Measurements from ENCODE around the gene TFCP2. TPM values are rescaled to one million over a fixed set of nuclear protein-coding genes. Genes with fewer than 3 reads are reported as not detected.

The TFCP2 gene
- total and polyA plus RNA-seq, 2 of the 13 experiments (the other 11 are each of a cell fraction or from before 2014, with no cell fraction given), result 7.6 to 10.0 TPM

DNA sequence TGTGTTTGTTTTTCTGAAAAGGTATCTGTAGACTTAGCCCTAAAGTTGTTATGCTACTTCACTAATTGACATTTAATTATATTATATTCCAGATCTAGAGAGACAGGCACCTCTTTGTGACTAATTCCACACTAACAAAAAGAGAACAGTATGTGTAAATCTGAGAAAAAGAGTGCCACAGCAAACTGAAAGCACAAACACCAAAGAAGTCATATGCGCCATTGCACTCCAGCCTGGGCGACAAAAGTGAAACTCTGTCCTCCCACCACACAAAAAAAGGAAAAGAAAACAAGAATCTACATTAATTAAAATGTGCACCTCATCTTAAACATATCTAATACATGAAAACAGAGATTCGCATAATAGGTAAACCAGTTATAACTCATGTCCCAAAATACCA is 85.1 kb downstream of the TFCP2 start:
- H3K27me3 ChIP-seq (ENCODE audit: control insufficient read depth in 1 of 2, insufficient read depth in 2 of 2, low read length in 2 of 2), result no peaks in the 10 kb centered on the region
- H3K27ac ChIP-seq (ENCODE audit: extremely low read length, insufficient read depth, low read length), result no peak overlapping the region
- in situ Hi-C loops (cut with HindIII; ENCODE audit: extremely low pct_ligation_motif_present, low pct_unique_long_range_greater_than_20kb) (no loop called here), intact Hi-C loops (cut with micrococcal nuclease; ENCODE audit: unreplicated experiment) (no loop called here)
- no peaks in the 10 kb centered on the region for H3K79me2 ChIP-seq (ENCODE audit: insufficient read depth, low read length)
- H3K9me3 ChIP-seq (ENCODE audit: low read length), result no peaks in the 10 kb centered on the region
- TF ChIP-seq, protein P1, sequence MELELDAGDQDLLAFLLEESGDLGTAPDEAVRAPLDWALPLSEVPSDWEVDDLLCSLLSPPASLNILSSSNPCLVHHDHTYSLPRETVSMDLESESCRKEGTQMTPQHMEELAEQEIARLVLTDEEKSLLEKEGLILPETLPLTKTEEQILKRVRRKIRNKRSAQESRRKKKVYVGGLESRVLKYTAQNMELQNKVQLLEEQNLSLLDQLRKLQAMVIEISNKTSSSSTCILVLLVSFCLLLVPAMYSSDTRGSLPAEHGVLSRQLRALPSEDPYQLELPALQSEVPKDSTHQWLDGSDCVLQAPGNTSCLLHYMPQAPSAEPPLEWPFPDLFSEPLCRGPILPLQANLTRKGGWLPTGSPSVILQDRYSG (CRISPR knock-in tag; IDR thresholded peaks at IDR 0.05), result no peak
- TF ChIP-seq TARDBP (CRISPR knock-in tag; IDR thresholded peaks at IDR 0.05), result no peak
- no peak for TF ChIP-seq ZNF691 (CRISPR knock-in tag; IDR thresholded peaks at IDR 0.05; ENCODE audit: borderline replicate concordance, low read depth)
- TF ChIP-seq ZNF570 (CRISPR knock-in tag; IDR thresholded peaks at IDR 0.05; ENCODE audit: borderline replicate concordance), result no peak
- no peaks in the 10 kb centered on the region for H4K20me1 ChIP-seq (ENCODE audit: insufficient read depth, low read length)
- no peak overlapping the region for H3K4me2 ChIP-seq (ENCODE audit: low read depth, low read length)
- POLR2A ChIA-PET, result no interaction called here
- FAIRE-seq (no peak), DNase-seq (ENCODE audit: low spot score) (no peak), ATAC-seq (no peak)
- no peak overlapping the region for H2AFZ ChIP-seq (ENCODE audit: low read length)
- no TSS peak for BruUV-seq (replicated peaks)
- no peak overlapping the region for H3K4me3 ChIP-seq (replicated peaks in 1 of 3; ENCODE audit: insufficient read depth in 1 of 3, low read depth in 2 of 3, low read length in 3 of 3)
- CTCF ChIA-PET (ENCODE audit: low intra/inter-chr PET ratio, low total read pairs), result no interaction called here
- no peaks in the 10 kb centered on the region; the same call in 1 of the 2 replicates for H3K4me1 ChIP-seq (ENCODE audit: insufficient read depth, low read length)
- WGBS (ENCODE audit: low lambda C conversion rate), result 97% methylated on average over 3 of the region's 3 CpGs
- no peaks in the 10 kb centered on the region for H3K36me3 ChIP-seq (replicated peaks in 1 of 2; ENCODE audit: control insufficient read depth in 1 of 2, insufficient read depth in 2 of 2, low read length in 2 of 2)
- H3K9ac ChIP-seq (ENCODE audit: insufficient read depth, low read depth, low read length), result no peak overlapping the region

DNA sequence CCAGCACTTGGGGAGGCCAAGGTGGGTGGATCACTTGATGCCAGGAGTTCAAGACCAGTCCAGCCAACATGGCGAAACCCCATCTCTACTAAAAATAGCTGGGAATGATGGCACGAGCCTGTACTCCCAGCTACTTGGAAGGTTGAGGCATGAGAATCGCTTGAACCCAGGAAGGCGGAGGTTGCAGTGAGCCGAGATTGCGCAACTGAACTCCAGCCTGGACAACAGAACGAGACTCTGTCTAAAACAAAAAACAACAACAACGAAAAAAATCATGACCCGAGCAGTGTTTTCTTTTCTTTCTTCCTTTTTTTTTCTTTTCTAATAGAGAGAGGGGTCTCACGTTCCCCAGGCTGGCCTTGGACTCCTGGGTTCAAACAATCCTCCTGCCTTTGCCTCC is 86.0 kb downstream of the TFCP2 start:
- in situ Hi-C loops (cut with HindIII; ENCODE audit: extremely low pct_ligation_motif_present, low pct_unique_long_range_greater_than_20kb), result no loop called here
- BruUV-seq (replicated peaks), result no TSS peak

More for the DNA sequence above, 86.0 kb downstream of the TFCP2 start:
- FAIRE-seq (no peak), ATAC-seq (no peak), DNase-seq (ENCODE audit: low spot score) (no peak)
- Histone ChIP-seq H3K9me3 (ENCODE audit: low read length) (no peaks in the 10 kb centered on the region), H4K20me1 (ENCODE audit: insufficient read depth, low read length) (no peaks in the 10 kb centered on the region), H2AFZ (ENCODE audit: low read length) (no peak overlapping the region), H3K9ac (ENCODE audit: insufficient read depth, low read depth, low read length) (no peak overlapping the region), H3K27me3 (ENCODE audit: control insufficient read depth in 1 of 2, insufficient read depth in 2 of 2, low read length in 2 of 2) (no peaks in the 10 kb centered on the region; a peak in 1 of 5 replicates), H3K27ac (ENCODE audit: extremely low read length, insufficient read depth, low read length) (no peak overlapping the region), H3K4me2 (ENCODE audit: low read depth, low read length) (no peak overlapping the region), H3K36me3 (replicated peaks in 1 of 2; ENCODE audit: control insufficient read depth in 1 of 2, insufficient read depth in 2 of 2, low read length in 2 of 2) (no peaks in the 10 kb centered on the region), H3K79me2 (ENCODE audit: insufficient read depth, low read length) (peaks cover 8% of the 10 kb centered on the region), H3K4me1 (ENCODE audit: insufficient read depth, low read length) (peaks cover 8% of the 10 kb centered on the region), H3K4me3 (replicated peaks in 1 of 3; ENCODE audit: insufficient read depth in 1 of 3, low read depth in 2 of 3, low read length in 3 of 3) (no peak overlapping the region)
- CTCF ChIA-PET (ENCODE audit: low intra/inter-chr PET ratio, low total read pairs), result no interaction called here
- TF ChIP-seq CEBPB (IDR thresholded peaks at IDR 0.05; ENCODE audit: borderline replicate concordance, low read depth, low read length) (peak; percentile 85), CEBPG (CRISPR knock-in tag; IDR thresholded peaks at IDR 0.05) (peak; percentile 46), ZNF44 (CRISPR knock-in tag; IDR thresholded peaks at IDR 0.05) (no peak)
- 85% methylated on average over 10 of the region's 10 CpGs for WGBS (ENCODE audit: low lambda C conversion rate)
- intact Hi-C loops (cut with micrococcal nuclease; ENCODE audit: unreplicated experiment), result no loop called here
- POLR2A ChIA-PET, result no interaction called here

Data from HepG2 (cell line).